K562 (cell line): ENCODE measurements around the gene SYN1. TPM values are rescaled to one million over a fixed set of nuclear protein-coding genes. Genes with fewer than 3 reads are reported as not detected.

Experiments used
- NBN ChIP-seq: fragments of 450-650 bp; IDR thresholded peaks from 2 replicates; pipeline ENCODE4 v1.6.1; 2016; ENCODE audit warnings: low read depth, mild to moderate bottlenecking
- NFXL1 ChIP-seq: fragments of 450-650 bp; formaldehyde crosslinking; IDR thresholded peaks from 2 replicates; pipeline ENCODE4 v1.4.0; 2021; ENCODE audit warnings: mild to moderate bottlenecking
- TEAD1 ChIP-seq, 2 experiments: fragments of 450-650 bp in 1 of 2; sonication (generic) in 1 of 2; formaldehyde crosslinking; IDR thresholded peaks; 2 replicates each; pipeline versions ENCODE4 v1.4.0 to v1.8.0; 2020 to 2022; ENCODE audit warnings: mild to moderate bottlenecking in 2 of 2, missing genetic modification reagents in 1 of 2
- ZKSCAN8 ChIP-seq: fragments of 200-800 bp; sonication (Bioruptor generic); IDR thresholded peaks from 2 replicates; pipeline ENCODE4 v1.6.1; 2016; ENCODE audit warnings: missing genetic modification characterization, missing compliant biosample characterization
- polyA plus RNA-seq, 8 experiments: library from polyadenylated mRNA; depleted of rRNA in 4 of 8; stranded (reverse) in 5 of 8; unstranded in 3 of 8; fragments of >200 nt; fragmentation: Nextera tagmentation in 2 of 8; fragmentation: Illumina TruSeq in 1 of 8; extraction: Ambion mirVana in 2 of 8; extraction: Trizol in 1 of 8; gene quantifications; 2 replicates each; pipeline versions ENCODE4 v1.2.1 to v1.2.3, GENCODE V29; 2011 to 2014; ENCODE audit warnings: inconsistent platforms in 1 of 8, missing spikeins in 1 of 8
- total RNA-seq, 7 experiments: library from RNA; depleted of rRNA in 6 of 7; stranded (reverse); fragments of >200 nt in 6 of 7; fragmentation: Illumina TruSeq in 2 of 7; extraction: Trizol in 2 of 7; gene quantifications; 2 replicates each; pipeline versions ENCODE4 v1.2.1 to v1.2.3, GENCODE V29; 2011 to 2021; ENCODE audit warnings: low replicate concordance in 1 of 7
- TF ChIP-seq, protein P1 (sequence below): fragments of 250-450 bp; sonication (Bioruptor Pico); IDR thresholded peaks from 2 replicates; pipeline ENCODE4 v1.9.0; 2021; ENCODE audit warnings: mild to moderate bottlenecking, inconsistent platforms
- TF ChIP-seq, protein P2 (sequence below): fragments of 200-600 bp; sonication (generic); IDR thresholded peaks from one replicate; pipeline ENCODE4 v1.6.1; 2012; ENCODE audit warnings: mild to moderate bottlenecking, low read depth, low read length, inconsistent platforms
- TF ChIP-seq, protein P3 (sequence below): IDR thresholded peaks from 2 replicates; pipeline ENCODE4 v1.6.1; 2014; ENCODE audit warnings: antibody characterized with exemption
- TF ChIP-seq, protein P4 (sequence below): fragments of 450-650 bp; formaldehyde crosslinking; IDR thresholded peaks from 2 replicates; pipeline ENCODE4 v1.4.0; 2020; ENCODE audit warnings: mild to moderate bottlenecking

Gene SYN1
- total and polyA plus RNA-seq, 9 of the 15 experiments (the other 6 are each of a cell fraction or from before 2014, with no cell fraction given) = 0.01 to 0.28 (median 0.18) TPM; not detected in 2

DNA sequence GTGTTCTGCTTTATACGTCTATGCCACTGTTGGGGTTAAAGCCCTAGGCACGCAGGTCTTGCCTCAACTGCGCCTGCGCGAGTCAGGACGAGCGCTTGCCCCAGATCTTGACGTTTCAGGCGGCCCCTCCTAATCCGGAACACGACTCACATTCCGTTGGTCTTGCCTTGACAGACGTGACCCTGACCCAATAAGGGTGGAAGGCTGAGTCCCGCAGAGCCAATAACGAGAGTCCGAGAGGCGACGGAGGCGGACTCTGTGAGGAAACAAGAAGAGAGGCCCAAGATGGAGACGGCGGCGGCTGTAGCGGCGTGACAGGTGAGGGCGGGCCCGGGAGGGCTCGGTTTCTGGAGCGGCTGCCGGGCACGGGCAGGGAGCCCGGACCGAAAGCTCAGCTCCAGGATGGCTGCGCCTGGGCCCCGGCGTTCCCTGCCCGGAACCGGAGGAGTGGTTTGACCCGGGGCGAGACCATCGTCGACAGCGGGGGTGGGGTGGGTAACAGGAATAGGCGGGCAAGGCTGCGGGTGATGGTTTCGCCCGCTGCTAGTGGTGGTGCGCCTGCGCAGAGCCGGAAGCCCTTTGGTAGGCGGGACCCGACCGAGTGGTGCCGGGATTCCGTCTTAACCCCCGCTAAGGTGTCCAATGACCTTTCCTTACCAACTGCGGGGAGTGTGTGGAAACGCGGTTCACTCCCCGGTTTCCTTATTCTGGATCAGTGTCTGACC is 58.6 kb downstream of the SYN1 start, which contains the start of gene ARAF (continued):
- TF ChIP-seq, protein P1, sequence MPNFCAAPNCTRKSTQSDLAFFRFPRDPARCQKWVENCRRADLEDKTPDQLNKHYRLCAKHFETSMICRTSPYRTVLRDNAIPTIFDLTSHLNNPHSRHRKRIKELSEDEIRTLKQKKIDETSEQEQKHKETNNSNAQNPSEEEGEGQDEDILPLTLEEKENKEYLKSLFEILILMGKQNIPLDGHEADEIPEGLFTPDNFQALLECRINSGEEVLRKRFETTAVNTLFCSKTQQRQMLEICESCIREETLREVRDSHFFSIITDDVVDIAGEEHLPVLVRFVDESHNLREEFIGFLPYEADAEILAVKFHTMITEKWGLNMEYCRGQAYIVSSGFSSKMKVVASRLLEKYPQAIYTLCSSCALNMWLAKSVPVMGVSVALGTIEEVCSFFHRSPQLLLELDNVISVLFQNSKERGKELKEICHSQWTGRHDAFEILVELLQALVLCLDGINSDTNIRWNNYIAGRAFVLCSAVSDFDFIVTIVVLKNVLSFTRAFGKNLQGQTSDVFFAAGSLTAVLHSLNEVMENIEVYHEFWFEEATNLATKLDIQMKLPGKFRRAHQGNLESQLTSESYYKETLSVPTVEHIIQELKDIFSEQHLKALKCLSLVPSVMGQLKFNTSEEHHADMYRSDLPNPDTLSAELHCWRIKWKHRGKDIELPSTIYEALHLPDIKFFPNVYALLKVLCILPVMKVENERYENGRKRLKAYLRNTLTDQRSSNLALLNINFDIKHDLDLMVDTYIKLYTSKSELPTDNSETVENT (CRISPR knock-in tag) = no peak
- TF ChIP-seq, protein P2, sequence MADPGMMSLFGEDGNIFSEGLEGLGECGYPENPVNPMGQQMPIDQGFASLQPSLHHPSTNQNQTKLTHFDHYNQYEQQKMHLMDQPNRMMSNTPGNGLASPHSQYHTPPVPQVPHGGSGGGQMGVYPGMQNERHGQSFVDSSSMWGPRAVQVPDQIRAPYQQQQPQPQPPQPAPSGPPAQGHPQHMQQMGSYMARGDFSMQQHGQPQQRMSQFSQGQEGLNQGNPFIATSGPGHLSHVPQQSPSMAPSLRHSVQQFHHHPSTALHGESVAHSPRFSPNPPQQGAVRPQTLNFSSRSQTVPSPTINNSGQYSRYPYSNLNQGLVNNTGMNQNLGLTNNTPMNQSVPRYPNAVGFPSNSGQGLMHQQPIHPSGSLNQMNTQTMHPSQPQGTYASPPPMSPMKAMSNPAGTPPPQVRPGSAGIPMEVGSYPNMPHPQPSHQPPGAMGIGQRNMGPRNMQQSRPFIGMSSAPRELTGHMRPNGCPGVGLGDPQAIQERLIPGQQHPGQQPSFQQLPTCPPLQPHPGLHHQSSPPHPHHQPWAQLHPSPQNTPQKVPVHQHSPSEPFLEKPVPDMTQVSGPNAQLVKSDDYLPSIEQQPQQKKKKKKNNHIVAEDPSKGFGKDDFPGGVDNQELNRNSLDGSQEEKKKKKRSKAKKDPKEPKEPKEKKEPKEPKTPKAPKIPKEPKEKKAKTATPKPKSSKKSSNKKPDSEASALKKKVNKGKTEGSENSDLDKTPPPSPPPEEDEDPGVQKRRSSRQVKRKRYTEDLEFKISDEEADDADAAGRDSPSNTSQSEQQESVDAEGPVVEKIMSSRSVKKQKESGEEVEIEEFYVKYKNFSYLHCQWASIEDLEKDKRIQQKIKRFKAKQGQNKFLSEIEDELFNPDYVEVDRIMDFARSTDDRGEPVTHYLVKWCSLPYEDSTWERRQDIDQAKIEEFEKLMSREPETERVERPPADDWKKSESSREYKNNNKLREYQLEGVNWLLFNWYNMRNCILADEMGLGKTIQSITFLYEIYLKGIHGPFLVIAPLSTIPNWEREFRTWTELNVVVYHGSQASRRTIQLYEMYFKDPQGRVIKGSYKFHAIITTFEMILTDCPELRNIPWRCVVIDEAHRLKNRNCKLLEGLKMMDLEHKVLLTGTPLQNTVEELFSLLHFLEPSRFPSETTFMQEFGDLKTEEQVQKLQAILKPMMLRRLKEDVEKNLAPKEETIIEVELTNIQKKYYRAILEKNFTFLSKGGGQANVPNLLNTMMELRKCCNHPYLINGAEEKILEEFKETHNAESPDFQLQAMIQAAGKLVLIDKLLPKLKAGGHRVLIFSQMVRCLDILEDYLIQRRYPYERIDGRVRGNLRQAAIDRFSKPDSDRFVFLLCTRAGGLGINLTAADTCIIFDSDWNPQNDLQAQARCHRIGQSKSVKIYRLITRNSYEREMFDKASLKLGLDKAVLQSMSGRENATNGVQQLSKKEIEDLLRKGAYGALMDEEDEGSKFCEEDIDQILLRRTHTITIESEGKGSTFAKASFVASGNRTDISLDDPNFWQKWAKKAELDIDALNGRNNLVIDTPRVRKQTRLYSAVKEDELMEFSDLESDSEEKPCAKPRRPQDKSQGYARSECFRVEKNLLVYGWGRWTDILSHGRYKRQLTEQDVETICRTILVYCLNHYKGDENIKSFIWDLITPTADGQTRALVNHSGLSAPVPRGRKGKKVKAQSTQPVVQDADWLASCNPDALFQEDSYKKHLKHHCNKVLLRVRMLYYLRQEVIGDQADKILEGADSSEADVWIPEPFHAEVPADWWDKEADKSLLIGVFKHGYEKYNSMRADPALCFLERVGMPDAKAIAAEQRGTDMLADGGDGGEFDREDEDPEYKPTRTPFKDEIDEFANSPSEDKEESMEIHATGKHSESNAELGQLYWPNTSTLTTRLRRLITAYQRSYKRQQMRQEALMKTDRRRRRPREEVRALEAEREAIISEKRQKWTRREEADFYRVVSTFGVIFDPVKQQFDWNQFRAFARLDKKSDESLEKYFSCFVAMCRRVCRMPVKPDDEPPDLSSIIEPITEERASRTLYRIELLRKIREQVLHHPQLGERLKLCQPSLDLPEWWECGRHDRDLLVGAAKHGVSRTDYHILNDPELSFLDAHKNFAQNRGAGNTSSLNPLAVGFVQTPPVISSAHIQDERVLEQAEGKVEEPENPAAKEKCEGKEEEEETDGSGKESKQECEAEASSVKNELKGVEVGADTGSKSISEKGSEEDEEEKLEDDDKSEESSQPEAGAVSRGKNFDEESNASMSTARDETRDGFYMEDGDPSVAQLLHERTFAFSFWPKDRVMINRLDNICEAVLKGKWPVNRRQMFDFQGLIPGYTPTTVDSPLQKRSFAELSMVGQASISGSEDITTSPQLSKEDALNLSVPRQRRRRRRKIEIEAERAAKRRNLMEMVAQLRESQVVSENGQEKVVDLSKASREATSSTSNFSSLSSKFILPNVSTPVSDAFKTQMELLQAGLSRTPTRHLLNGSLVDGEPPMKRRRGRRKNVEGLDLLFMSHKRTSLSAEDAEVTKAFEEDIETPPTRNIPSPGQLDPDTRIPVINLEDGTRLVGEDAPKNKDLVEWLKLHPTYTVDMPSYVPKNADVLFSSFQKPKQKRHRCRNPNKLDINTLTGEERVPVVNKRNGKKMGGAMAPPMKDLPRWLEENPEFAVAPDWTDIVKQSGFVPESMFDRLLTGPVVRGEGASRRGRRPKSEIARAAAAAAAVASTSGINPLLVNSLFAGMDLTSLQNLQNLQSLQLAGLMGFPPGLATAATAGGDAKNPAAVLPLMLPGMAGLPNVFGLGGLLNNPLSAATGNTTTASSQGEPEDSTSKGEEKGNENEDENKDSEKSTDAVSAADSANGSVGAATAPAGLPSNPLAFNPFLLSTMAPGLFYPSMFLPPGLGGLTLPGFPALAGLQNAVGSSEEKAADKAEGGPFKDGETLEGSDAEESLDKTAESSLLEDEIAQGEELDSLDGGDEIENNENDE = no peak
- TF ChIP-seq ZKSCAN8 (CRISPR knock-in tag) = no peak
- TF ChIP-seq TEAD1 (CRISPR knock-in tag; IDR thresholded peaks at IDR 0.05) = peak in 1 of 2 experiments; percentile 86; a peak in 2 of 4 replicates
- no peak for TF ChIP-seq NFXL1 (CRISPR knock-in tag)
- TF ChIP-seq, protein P3, sequence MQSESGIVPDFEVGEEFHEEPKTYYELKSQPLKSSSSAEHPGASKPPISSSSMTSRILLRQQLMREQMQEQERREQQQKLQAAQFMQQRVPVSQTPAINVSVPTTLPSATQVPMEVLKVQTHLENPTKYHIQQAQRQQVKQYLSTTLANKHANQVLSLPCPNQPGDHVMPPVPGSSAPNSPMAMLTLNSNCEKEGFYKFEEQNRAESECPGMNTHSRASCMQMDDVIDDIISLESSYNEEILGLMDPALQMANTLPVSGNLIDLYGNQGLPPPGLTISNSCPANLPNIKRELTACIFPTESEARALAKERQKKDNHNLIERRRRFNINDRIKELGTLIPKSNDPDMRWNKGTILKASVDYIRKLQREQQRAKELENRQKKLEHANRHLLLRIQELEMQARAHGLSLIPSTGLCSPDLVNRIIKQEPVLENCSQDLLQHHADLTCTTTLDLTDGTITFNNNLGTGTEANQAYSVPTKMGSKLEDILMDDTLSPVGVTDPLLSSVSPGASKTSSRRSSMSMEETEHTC = no peak
- TF ChIP-seq, protein P4, sequence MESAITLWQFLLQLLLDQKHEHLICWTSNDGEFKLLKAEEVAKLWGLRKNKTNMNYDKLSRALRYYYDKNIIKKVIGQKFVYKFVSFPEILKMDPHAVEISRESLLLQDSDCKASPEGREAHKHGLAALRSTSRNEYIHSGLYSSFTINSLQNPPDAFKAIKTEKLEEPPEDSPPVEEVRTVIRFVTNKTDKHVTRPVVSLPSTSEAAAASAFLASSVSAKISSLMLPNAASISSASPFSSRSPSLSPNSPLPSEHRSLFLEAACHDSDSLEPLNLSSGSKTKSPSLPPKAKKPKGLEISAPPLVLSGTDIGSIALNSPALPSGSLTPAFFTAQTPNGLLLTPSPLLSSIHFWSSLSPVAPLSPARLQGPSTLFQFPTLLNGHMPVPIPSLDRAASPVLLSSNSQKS = no peak
- 0 out of 2 replicates have a peak, but pooled peaks have one; percentile 16 for TF ChIP-seq NBN
